22Rv1 (cell line): ENCODE results near the gene BTBD17.
"Not testable (repeated sequence)": the region's sequence is repeated elsewhere in the genome, so short reads cannot be mapped to it uniquely, and the experiment has no call there.

ENCODE experiments used
- H3K27ac ChIP-seq: fragments of 450-650 bp; 2 replicates; pipeline ENCODE4 v1.5.1; 2017
- CTCF ChIP-seq: fragments of 450-650 bp; IDR thresholded peaks from 2 replicates; pipeline ENCODE4 v1.5.1; 2017; ENCODE audit warnings: mild to moderate bottlenecking
- ZFX ChIP-seq: fragments of 450-650 bp; IDR thresholded peaks from 2 replicates; pipeline ENCODE4 v1.6.1; 2017; ENCODE audit warnings: antibody characterized with exemption, borderline replicate concordance

Gene BTBD17

GRCh38 chr17:74361230-74362068, at the start of gene BTBD17:
Gene BTBD17, minus strand, starts transcription at chr17:74361868. Its CDS starts 49 bp downstream, at chr17:74361819.
- TF ChIP-seq ZFX (no peak), CTCF (peak; percentile 84)
- H3K27ac ChIP-seq = no peak within 1 kb of the TSS

GRCh38 chr17:74410001-74410443, 48.4 kb upstream of the BTBD17 start:
- no peak for TF ChIP-seq CTCF
- TF ChIP-seq ZFX = no peak
- H3K27ac ChIP-seq = no peak overlapping the region

GRCh38 chr17:74408815-74409214, 47.1 kb upstream of the BTBD17 start:
- H3K27ac ChIP-seq = no peak overlapping the region
- no peak for TF ChIP-seq ZFX
- TF ChIP-seq CTCF = no peak

- TF ChIP-seq CTCF (no peak), ZFX (no peak)
- H3K27ac ChIP-seq = no peak overlapping the region
Observed at GRCh38 chr17:74408262-74408661, 46.6 kb upstream of the BTBD17 start.

GRCh38 chr17:74407384-74407783, 45.7 kb upstream of the BTBD17 start:
- no peak overlapping the region for H3K27ac ChIP-seq
- TF ChIP-seq ZFX (no peak), CTCF (no peak)

GRCh38 chr17:74405311-74405710, 43.6 kb upstream of the BTBD17 start:
- H3K27ac ChIP-seq = not testable (repeated sequence)

- no peak for TF ChIP-seq ZFX
- no peak for TF ChIP-seq CTCF
Observed at GRCh38 chr17:74404789-74405188, 43.1 kb upstream of the BTBD17 start.

GRCh38 chr17:74404218-74404617, 42.5 kb upstream of the BTBD17 start:
- TF ChIP-seq CTCF (no peak), ZFX (no peak)
- no peak overlapping the region for H3K27ac ChIP-seq

More at GRCh38 chr17:74404789-74405188, 43.1 kb upstream of the BTBD17 start:
- no peak overlapping the region for H3K27ac ChIP-seq
